T-helper 9 cell (primary cell): ENCODE measurements around the gene R3HCC1L.
"Not testable (repeated sequence)": the region's sequence is repeated elsewhere in the genome, so short reads cannot be mapped to it uniquely, and the experiment has no call there.

Source experiments
- DNase-seq: peaks from one replicate; pipeline ENCODE4 v3.0.0-alpha.2; 2020

The R3HCC1L gene

DNA sequence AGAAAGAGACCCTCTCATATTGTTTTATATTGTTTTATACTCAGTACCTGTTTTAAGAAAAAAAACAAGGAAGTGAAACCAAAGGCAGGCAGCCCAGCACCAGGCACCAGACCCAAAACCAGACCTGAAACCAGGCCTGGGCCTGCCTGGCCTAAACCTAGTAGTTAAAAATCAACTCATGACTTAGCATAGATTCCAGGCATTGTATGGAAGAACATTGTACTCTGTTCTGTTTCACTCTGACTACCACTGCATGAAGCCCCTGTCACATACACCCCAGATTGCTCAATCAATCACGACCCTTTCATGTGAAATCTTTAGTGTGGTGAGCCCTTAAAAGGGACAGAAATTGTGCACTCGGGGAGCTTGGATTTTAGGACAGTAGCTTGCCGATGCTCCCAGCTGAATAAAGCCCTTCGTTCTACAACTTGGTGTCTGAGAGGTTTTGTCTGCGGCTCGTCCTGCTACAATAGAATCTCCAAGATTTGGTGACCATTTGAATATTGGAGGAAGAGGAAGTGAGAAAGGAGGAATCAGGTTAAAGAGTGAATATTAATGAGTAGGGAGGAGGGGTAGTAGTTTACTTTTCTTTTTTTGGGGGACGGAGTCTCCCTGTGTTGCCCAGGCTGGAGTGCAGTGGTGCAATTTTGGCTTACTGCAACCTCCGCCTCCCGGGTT, 1.2 kb upstream of the R3HCC1L start:
- DNase-seq: not testable (repeated sequence)

DNA sequence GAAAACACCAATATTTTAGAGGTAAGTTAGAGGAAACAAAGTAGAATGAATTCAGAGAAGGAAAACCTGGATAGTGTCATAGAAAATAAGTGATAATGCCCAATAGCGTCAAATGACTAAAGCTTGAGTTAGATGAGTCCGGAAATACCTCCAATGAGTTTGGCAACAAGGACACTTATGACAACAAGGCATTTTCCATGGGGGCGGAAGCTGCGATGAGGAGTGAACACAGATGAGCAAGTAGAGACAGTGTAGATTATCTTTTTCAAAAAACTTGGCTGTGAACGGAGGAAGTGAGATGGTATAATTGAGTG, 383 bp upstream of the R3HCC1L start:
- DNase-seq: no peak

DNA sequence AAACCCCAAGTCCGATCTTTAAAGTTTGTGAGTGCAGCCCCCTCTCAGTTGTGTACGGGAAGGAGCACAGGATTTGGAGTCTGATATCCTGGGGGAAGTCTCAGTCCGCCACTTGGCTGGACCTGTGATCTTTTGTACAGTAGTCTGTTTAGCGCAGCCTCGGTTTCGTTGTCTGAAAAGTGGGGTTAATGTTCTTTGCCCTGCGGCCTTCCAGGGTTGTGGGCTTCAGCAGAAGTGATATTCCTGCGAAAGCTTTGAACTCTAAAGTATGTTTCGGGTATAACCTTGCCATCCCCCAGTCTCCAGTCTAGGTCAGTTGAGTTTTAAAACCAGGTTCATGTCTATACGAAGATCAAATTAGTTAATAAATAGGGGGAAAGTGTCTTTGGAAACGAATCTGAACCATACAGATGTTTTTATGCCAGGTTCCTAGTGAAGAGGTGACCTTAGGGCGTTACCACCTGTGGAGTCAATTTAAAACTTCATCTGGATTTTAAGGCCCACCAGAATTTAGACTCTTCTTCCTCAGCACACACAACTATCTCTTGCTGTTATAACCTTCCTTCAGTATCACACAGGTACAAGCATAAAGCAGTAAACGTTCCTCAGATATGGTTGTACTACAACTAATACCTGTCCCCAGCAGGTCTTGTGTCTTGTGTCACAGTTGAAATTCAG, 904 bp downstream of the R3HCC1L start:
- no peak for DNase-seq

DNA sequence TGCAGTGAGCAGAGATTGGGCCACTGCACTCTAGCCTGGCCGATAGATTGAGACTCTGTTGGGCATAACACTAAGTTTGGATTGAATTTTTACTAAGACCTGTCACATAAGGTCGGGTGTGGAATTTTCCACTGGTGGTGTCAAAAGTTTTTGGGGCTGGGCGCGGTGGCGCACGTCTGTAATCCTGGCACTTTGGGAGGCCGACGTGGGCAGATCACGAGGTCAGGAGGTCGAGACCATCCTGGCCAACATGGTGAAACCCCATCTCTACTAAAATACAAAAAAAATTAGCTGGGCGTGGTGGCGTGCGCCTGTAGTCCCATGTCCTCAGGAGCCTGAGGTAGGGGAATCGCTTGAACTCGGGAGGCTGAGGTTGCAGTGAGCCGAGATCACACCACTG, 2.3 kb downstream of the R3HCC1L start:
- DNase-seq: not testable (repeated sequence)

DNA sequence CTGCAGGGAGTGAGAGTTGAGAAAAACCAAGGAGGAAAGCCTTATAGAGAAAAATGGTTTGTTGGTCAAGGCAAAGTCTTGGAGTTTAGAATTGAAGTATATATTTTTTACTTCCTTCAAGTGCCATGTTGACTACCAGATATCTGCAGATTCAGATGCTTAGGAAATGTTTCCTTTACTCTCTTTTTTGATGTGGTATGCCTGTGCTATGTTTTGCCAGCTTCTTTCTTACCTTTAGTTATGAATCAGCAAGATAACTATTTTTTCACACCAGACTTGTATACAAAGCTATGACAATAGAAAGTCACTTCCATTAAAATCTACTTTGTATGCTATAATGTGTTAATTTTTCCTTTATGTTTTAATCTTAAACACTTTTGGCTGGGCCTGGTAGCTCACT, 3.6 kb downstream of the R3HCC1L start:
- DNase-seq: no peak

DNA sequence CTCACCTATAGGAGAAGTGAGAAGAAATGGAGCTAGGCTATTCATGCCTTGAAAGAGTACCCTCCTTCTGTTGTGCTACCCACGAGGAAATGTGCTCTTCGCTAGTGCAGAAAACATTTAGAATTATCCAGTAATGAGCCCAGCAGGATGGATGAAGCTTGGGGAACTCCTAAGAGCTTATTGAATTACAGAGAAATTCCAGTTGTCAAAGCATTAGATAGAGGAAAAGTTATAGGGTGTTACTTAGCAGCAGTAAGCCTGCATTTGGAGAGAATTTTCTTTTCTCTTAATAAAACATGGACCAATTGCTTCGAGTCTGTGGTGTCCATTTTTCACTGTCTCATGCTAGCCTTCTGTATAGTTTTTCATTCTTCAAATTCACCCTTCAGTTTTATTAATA, 5.0 kb downstream of the R3HCC1L start:
- DNase-seq: no peak

DNA sequence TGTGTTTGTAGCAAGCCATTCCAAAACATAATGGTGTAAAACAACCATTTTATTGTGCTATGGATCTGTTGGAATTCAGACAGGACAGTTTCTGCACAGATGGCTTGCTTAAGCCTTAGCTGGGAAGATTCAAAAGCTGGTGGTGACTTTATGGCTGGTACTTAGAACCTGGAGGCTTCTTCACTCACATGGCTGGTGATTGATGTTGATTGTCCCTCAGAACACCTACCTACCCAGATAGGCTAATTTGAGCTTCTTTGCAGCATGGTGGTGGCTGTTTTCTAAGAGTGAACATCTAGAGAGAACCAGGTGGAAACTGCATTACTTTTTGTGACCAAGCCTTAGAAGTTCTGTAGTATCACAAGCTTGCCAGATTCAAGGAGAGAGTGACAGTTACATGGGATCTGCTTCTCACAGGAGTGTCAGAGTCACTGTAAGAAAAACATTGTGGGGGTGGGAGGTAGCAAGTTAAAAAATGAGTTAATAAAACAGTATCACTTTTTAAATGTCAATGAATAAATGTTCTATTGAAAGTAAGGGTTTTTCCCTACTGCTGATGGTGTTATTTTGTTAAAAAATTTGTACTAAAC, 7.1 kb downstream of the R3HCC1L start:
- DNase-seq: no peak

DNA sequence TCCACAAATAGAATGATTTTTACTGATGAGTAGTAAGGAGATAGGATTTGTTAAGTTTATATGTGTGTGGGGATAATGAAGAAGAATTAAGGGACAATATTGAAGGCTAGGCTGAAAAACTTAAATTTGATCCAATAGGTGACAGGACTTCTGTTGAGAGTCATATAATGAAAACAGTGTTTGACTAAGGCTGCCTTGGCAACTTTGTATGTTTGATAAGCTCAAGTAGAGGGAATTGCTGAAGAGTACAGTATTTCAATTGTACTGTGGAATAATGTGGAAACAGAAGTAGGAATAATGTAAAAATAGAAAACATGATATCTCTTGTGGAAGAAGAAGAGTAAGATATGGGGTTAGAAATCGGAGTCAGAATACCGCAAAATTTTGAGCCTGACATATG, 10.5 kb downstream of the R3HCC1L start:
- no peak for DNase-seq

DNA sequence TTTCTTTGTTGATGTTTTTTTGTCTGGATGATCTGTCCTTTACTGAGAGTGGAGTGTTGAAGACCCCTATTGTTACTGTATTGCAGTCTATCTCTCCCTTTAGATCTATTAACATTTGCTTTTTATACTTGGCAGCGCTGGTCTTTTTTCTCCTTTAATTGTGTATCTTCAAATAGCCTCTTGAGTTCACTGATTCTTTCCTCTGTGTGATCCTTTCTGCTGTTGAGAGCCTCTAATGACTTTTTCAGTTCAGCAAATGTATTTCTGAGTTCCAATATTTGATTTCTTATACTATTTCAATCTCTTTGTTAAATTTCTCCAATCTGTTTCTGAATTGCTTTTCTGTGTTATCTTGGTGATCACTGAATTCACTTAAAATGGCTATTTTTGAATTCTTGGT, 15.4 kb downstream of the R3HCC1L start:
- DNase-seq: no peak

DNA sequence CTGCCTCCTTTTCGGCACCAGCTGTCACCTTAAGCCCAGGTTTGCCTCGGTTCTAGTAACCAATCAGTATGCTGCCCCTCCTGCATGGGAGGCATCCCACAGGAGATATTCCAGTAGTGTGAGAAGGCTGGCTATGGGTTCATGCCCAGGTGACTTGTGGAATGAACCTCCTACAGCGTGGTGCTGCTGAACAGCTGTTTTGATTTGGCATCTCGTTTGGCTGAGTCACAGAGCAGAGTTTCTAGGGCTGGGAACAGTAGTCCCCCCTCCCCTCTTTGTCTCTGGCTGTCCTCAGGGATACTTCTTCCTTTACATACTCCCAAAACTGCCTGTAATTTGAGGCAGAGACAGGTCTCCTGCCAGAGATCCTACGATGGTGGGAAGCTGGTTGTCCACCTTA, 16.1 kb downstream of the R3HCC1L start:
- DNase-seq: no peak

DNA sequence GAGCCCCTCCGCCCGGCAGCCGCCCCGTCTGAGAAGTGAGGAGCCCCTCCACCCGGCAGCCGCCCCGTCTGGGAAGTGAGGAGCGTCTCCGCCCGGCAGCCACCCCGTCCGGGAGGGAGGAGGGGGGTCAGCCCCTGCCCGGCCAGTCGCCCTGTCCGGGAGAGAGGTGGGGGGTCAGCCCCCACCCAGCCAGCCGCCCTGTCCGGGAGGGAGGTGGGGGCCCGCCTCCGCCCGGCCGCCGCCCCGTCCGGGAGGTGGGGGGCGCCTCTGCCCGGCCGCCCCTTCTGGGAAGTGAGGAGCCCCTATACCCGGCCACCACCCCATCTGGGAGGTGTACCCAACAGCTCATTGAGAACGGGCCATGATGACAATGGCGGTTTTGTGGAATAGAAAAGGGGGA, 18.3 kb downstream of the R3HCC1L start:
- not testable (repeated sequence) for DNase-seq

DNA sequence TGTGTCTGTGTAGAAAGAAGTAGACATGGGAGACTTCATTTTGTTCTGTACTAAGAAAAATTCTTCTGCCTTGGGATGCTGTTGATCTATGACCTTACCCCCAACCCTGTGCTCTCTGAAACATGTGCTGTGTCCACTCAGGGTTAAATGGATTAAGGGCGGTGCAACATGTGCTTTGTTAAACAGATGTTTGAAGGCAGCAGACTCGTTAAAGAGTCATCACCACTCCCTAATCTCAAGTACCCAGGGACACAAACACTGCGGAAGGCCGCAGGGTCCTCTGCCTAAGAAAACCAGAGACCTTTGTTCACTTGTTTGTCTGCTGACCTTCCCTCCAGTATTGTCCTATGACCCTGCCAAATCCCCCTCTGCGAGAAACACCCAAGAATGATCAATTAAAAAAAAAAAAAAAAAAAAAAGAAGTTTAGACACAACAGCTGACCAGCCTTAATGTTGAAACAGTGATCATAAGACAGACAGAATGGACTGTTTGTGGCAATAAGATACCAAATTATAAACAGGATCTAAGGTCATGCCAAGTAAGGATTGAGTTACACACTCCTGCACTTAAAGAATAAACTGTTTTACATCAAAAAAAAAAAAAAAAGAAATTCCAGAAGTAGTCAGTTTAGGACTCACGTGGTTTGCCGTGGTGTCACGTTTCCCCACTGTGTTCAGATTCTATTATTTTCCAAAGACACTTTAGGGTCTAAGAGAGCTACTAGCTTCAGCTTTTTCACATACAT, 18.9 kb downstream of the R3HCC1L start:
- DNase-seq: not testable (repeated sequence)

DNA sequence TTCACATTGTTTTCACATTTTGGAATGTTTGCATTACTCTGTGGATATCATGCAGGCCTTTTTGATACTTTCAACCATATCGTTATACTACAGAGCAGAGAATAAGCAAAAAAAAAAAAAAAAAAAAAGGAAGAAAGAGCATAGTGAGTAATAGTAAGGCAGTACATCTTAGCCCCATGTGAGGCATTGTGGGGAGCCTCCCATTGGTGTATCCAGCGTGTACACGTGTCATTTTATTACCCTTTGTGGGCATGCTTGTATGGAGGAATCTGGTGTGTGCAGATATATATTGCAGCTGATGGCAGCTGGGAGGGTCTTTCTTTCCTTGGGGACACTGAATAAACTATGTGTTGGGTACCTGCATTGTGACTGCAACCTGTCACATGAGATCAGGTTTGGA, 19.6 kb downstream of the R3HCC1L start:
- no peak for DNase-seq

DNA sequence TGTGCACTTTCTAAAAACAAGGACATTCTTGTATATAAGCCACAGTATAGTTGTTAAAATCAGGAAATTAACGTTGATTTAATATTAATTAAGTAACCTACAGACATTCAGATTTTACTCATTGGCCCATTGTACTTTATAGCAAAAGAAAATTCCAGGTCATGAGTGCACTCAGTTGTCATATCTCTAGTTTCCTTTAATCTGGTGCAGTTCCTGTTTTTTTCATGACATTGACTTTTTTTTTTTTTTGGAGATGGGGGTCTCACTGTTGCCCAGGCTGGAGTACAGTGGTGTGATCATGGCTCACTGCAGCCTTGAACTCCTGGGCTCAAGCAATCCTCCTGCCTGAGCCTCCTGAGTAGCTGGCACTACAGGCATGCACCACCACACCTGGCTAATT, 24.1 kb downstream of the R3HCC1L start:
- DNase-seq: no peak

DNA sequence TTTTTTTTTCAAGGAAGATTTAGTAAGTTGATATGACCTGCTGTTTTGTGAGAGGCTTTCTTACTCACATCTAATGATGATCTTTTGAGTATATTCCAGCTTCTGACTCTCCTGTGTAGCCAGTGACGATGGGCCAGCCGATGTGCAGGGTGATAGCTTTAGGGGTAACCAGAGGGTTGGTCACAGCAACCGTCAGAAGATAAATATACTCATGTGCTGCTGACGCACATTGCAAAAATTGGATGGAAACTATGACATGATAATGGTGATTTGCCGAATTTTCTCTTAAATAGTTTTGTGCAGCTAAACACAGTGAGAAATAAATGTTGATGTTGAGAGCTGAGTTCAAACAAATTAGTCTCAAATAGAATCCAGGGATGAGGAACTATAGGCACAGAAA, 29.5 kb downstream of the R3HCC1L start:
- no peak for DNase-seq

DNA sequence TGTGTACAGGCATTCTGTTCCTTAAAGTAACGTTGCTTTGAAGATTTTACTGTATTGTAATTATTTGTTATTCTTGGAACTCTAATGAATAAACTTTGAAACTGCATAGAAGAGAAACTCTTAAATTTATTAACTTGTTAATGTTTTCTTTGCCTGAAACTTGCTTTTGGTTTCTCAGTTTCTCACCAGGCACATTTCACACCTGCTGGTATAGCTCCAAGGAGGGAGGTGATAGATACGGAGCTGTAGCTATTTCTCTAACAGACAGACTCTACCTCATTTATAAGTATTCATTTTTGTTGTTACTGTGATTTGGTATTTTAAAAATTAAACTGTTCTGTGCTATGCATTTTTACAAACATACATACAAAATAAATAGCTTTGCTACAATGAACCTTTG, 32.7 kb downstream of the R3HCC1L start:
- no peak for DNase-seq

DNA sequence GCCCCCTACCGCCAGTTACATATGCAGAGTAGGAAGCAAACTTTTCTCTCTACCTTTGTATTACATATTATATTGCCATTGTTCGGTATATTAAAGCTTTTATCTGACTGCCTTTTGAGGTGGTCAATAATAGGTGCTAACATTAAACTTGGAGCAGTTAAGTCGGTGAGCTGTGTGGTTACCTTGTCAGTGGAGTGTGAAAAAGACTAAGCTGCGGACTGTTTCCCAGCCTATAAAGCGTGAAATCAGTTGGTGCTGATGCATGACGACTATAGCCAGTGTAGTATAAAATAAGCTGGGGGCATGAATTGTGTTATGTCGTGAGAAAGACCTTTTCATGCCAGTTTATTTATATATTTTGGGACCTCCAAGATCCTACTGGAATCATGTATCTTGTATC, 33.7 kb downstream of the R3HCC1L start:
- DNase-seq: no peak

DNA sequence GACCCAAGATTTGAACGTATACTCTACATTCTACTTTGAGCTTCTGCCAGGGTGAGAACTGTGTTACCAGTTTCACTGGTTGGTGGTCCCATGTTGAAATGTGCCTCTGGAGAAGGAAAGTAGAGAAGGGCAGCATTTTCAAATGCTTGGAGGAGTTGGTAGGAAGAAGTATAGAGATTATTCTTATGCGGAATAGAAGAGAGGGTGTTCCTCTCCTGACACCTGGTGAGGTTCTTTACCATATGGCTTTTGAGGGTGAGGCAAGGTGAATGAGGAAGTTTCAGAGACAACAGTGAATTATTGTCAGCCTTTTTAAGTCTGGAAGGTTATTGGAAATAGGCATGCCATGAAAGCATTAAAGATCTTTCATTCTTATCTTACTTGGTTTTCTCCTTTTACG, 34.3 kb downstream of the R3HCC1L start:
- DNase-seq: no peak

DNA sequence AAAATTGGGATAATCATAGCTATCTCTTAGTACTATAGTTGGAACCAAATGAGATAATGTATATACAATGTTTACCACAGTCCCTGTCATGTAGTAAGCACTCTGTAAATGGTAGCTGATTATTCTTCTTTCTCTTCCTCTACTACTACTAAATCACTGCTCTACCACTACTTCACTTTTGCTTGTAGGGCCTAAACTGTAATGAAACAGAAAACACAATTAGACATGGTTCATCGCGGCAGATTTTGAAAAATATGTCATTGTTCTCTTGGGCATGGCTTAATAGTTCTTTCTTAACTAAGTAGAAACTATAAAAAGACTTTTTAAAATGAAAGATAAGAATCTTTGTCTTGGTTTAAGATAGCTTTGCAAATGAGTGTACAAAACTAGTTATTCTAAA, 34.9 kb downstream of the R3HCC1L start:
- DNase-seq: no peak

DNA sequence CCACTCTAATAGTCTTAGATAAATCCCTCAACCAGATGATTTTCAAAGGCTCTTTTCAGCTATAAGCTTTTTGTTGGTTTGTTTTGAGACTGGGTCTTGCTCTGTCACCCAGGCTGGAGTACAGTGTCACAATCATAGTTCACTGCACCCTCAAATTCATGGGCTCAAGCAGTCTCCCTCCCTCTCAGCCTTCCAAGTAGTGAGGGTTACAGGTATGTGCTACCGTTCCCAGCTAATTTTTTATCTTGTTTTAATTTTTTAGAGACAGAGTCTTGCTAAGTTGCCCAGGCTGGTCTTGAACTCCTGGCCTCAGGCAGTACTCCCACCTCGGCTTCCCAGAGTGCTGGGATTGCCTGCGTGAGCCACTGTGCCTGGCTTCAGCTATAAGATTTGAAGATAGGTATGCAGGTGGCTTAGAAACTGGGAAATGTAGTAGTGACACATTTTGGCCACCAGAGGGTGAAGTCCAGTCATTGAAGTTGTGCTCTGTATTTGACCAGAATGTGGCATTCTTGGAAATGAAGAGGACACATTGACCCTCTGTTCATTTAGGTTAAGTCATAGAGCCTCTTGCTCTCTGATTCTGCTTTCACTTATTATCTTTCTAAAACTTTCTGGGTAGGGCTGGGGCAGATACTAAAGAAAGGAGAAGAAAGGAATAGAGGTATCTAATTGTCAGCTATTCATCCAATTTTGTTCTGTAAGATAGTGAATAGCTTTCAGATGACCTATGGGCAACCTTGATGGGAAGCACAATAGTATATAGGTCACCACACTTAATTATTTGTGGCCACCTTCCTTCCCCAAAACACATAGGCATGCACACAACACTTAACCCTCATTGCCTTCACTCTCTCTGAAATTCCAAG, 36.0 kb downstream of the R3HCC1L start:
- DNase-seq: no peak

DNA sequence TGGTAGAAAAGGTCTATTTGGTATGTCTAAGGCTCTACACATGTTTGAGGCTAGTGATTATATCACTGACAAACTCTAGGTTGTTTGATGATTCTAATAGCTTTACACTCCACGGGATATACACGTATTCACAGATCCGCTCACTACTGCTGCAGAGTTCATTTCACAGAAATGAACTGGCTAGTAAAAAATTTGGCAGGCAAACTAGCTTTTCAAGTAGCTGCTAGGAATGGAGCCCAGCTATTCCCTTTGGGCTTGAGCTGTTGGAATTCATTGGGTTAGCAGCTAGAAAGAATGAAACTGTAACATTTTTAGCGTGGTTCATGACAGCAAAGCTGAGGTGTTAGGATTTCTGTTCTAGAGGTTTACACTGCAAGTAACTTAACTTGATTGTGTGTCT, 37.6 kb downstream of the R3HCC1L start:
- no peak for DNase-seq

DNA sequence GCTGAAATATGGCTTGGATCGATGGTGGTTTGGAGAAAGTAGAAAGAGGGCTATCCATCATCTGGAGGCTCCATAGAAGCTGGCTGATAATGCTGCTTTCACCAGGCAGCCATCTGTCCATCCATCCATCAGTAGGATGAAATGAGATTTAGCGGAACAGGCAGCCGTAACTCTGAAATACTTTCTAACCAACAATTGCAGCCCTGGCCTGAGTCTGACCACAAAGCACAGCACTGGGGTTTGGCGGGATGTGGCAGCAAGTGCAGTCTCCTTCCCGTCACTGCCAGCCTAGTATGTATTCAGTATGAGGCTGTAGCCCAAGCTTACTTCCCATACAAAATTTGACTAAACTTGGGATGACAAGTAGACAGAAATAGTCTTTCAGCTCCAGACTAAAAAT, 38.0 kb downstream of the R3HCC1L start:
- DNase-seq: no peak

DNA sequence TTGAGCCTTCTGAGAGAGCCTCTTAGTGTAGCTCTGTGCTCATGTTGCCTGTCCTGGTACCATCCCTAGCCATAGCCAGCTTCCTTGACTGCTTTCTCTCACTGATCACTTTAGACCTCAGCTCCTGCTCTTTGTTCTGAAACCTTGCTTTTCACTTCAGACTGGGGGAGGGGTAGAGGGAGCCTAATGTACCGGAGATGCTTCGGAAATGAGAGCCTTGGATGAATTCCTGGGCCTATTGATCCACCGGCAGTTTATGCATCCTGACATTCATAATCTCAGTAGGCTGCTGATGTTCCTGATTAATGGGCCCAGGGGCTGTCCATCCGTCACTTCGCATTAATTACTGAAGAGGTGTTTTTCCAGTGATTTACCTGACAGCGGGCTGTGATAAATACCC, 38.8 kb downstream of the R3HCC1L start:
- no peak for DNase-seq
